ENCODE measurements around the gene LSM12. TPM values are rescaled to one million over a fixed set of nuclear protein-coding genes. Genes with fewer than 3 reads are reported as not detected.
A peak's percentile ranks its signal among the peaks of the same experiment; 100 is the strongest.

The LSM12 gene
- total RNA-seq, 4 donors from 2014 or later: 27.3 to 44.3 (median 36.9) TPM

- H3K27me3 ChIP-seq: no peaks in the 10 kb centered on the region
- 0 to 1% methylated on average over 9 to 14 of the region's 53 CpGs for WGBS, 2 donors
- H3K4me1 ChIP-seq: peaks cover 13 to 58% (median 22%) of the 10 kb centered on the region in 3 donors
- DNase-seq: peak; percentile 49
- TF ChIP-seq, protein P1, sequence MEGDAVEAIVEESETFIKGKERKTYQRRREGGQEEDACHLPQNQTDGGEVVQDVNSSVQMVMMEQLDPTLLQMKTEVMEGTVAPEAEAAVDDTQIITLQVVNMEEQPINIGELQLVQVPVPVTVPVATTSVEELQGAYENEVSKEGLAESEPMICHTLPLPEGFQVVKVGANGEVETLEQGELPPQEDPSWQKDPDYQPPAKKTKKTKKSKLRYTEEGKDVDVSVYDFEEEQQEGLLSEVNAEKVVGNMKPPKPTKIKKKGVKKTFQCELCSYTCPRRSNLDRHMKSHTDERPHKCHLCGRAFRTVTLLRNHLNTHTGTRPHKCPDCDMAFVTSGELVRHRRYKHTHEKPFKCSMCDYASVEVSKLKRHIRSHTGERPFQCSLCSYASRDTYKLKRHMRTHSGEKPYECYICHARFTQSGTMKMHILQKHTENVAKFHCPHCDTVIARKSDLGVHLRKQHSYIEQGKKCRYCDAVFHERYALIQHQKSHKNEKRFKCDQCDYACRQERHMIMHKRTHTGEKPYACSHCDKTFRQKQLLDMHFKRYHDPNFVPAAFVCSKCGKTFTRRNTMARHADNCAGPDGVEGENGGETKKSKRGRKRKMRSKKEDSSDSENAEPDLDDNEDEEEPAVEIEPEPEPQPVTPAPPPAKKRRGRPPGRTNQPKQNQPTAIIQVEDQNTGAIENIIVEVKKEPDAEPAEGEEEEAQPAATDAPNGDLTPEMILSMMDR (IDR thresholded peaks at IDR 0.05): peak in 2 of 6 experiments; percentile 6 to 47
- peak in 3 of 4 donors; percentile 41 to 75 (median 70) for TF ChIP-seq POLR2A (IDR thresholded peaks at IDR 0.05)
- no peaks in the 10 kb centered on the region for H3K9me3 ChIP-seq
- intact Hi-C loops (cut with DNase I): no loop called here
- H3K27ac ChIP-seq: peak within 1 kb of the TSS; percentile 87 to 94 (median 90)
- H3K36me3 ChIP-seq: peaks cover 1 to 20% (median 3%) of the 10 kb centered on the region in 3 donors
- H3K4me3 ChIP-seq: peak within 1 kb of the TSS; percentile 50 to 71 (median 66)
Observed at GRCh38 chr17:44070455-44071197, 4.2 kb upstream of the LSM12 start, which contains the start of gene G6PC3. G6PC3 (plus strand) TSS chr17:44070735; CDS start chr17:44070966, 231 bp downstream.

- no peak for DNase-seq
- peaks cover 13 to 61% (median 24%) of the 10 kb centered on the region in 3 donors for H3K4me1 ChIP-seq
- WGBS, 2 donors: 24 to 27% methylated on average over 7 of the region's 7 CpGs
- H3K27ac ChIP-seq: peak overlapping the region; percentile 87 to 94 (median 90)
- no peaks in the 10 kb centered on the region for H3K27me3 ChIP-seq
- peaks cover 0 to 14% (median 0%) of the 10 kb centered on the region in 3 donors for H3K36me3 ChIP-seq
- intact Hi-C loops (cut with DNase I): no loop called here
- H3K9me3 ChIP-seq: no peaks in the 10 kb centered on the region
- H3K4me3 ChIP-seq: peak overlapping the region; percentile 50 to 71 (median 66)
- no peak for TF ChIP-seq POLR2A (IDR thresholded peaks at IDR 0.05)
- TF ChIP-seq, protein P1 (IDR thresholded peaks at IDR 0.05): no peak
Observed at GRCh38 chr17:44069974-44070454, 3.5 kb upstream of the LSM12 start.

GRCh38 chr17:44067545-44067940, 1.1 kb upstream of the LSM12 start:
- Histone ChIP-seq H3K4me1 (peaks cover 13 to 66% (median 27%) of the 10 kb centered on the region in 3 donors), H3K27me3 (no peaks in the 10 kb centered on the region), H3K4me3 (no peak overlapping the region), H3K9me3 (no peaks in the 10 kb centered on the region), H3K36me3 (peaks cover 0 to 16% (median 0%) of the 10 kb centered on the region in 3 donors), H3K27ac (peak overlapping the region; percentile 94 to 96 (median 95))
- intact Hi-C loops (cut with DNase I): no loop called here
- TF ChIP-seq, protein P1 (IDR thresholded peaks at IDR 0.05): no peak
- no peak for TF ChIP-seq POLR2A (IDR thresholded peaks at IDR 0.05)
- DNase-seq: no peak
- WGBS, 2 donors: 88 to 91% methylated on average over 9 of the region's 9 CpGs

GRCh38 chr17:44065668-44066203, 735 bp downstream of the LSM12 start:
- WGBS, 2 donors: 0 to 6% methylated on average over 9 of the region's 9 CpGs
- no peaks in the 10 kb centered on the region for H3K9me3 ChIP-seq
- H3K4me1 ChIP-seq: peaks cover 6 to 48% (median 14%) of the 10 kb centered on the region in 3 donors
- TF ChIP-seq POLR2A (IDR thresholded peaks at IDR 0.05): no peak
- TF ChIP-seq, protein P1 (IDR thresholded peaks at IDR 0.05): no peak
- H3K36me3 ChIP-seq: peaks cover 0 to 34% (median 0%) of the 10 kb centered on the region in 3 donors
- no peaks in the 10 kb centered on the region for H3K27me3 ChIP-seq
- peak overlapping the region; percentile 94 to 96 (median 95) for H3K27ac ChIP-seq
- no peak for DNase-seq
- intact Hi-C loops (cut with DNase I): no loop called here
- H3K4me3 ChIP-seq: peak overlapping the region; percentile 59 to 88 (median 84)
